ENCODE measurements around the gene HPCAL1.

The HPCAL1 gene

GRCh38 chr2:10436583-10437110, 133.9 kb downstream of the HPCAL1 start:
- H2AFZ ChIP-seq (ENCODE audit: insufficient read depth, low read length, poor library complexity), result no peak overlapping the region
- no peaks in the 10 kb centered on the region for H3K4me1 ChIP-seq (ENCODE audit: control insufficient read depth in 1 of 2, insufficient read depth in 2 of 2, low read length in 2 of 2)
- WGBS (ENCODE audit: extremely low coverage, insufficient coverage, insufficient read length), result no CpG with 5 or more reads among the region's 13 CpGs
- H2BK5ac ChIP-seq (ENCODE audit: low read depth, low read length, poor library complexity), result no peak overlapping the region
- no peak overlapping the region for H4K8ac ChIP-seq (ENCODE audit: low read depth, low read length)
- H3K18ac ChIP-seq (ENCODE audit: low read length), result no peak overlapping the region
- no peak overlapping the region for H3K14ac ChIP-seq (ENCODE audit: low read length)
- H3K9me3 ChIP-seq (ENCODE audit: insufficient read depth, low read depth, low read length), result peaks cover 7% of the 10 kb centered on the region
- no peak overlapping the region for H3K23ac ChIP-seq (ENCODE audit: low read length)
- no peaks in the 10 kb centered on the region for H3K27me3 ChIP-seq (ENCODE audit: insufficient read depth, low read length)
- no peaks in the 10 kb centered on the region for H3K79me1 ChIP-seq (ENCODE audit: low read length)
- no peak overlapping the region for H2AK5ac ChIP-seq (ENCODE audit: low read length)
- H3K4me3 ChIP-seq (ENCODE audit: low read depth, low read length), result no peak overlapping the region
- no peak for DNase-seq
- no peak overlapping the region for H3K4ac ChIP-seq (ENCODE audit: low read depth, low read length)
- no peak overlapping the region for H3K4me2 ChIP-seq (ENCODE audit: low read length)
- no peak overlapping the region for H2BK120ac ChIP-seq (ENCODE audit: insufficient read depth, low read length, poor library complexity)
- H4K12ac ChIP-seq (ENCODE audit: low read depth, low read length), result no peak overlapping the region
- H3K27ac ChIP-seq (ENCODE audit: low read depth, low read length), result no peak overlapping the region
- no peak overlapping the region for H2BK12ac ChIP-seq (ENCODE audit: low read length)
- H3K36me3 ChIP-seq (ENCODE audit: control insufficient read depth in 1 of 2, insufficient read depth in 2 of 2, low read length in 2 of 2), result peaks cover 15 to 23% of the 10 kb centered on the region in 2 experiments
- H3K9ac ChIP-seq (ENCODE audit: low read length), result no peak overlapping the region
- H3K79me2 ChIP-seq (ENCODE audit: control insufficient read depth, insufficient read depth, low read length, poor library complexity), result no peaks in the 10 kb centered on the region
- no peak overlapping the region for H4K91ac ChIP-seq (ENCODE audit: low read depth, low read length)

- Histone ChIP-seq H3K79me1 (ENCODE audit: low read length) (no peaks in the 10 kb centered on the region), H4K12ac (ENCODE audit: low read depth, low read length) (no peak overlapping the region), H2BK5ac (ENCODE audit: low read depth, low read length, poor library complexity) (no peak overlapping the region), H3K9ac (ENCODE audit: low read length) (no peak overlapping the region), H3K14ac (ENCODE audit: low read length) (no peak overlapping the region), H3K79me2 (ENCODE audit: control insufficient read depth, insufficient read depth, low read length, poor library complexity) (no peaks in the 10 kb centered on the region), H3K4ac (ENCODE audit: low read depth, low read length) (no peak overlapping the region), H2BK12ac (ENCODE audit: low read length) (no peak overlapping the region), H3K9me3 (ENCODE audit: insufficient read depth, low read depth, low read length) (peaks cover 7% of the 10 kb centered on the region), H3K27ac (ENCODE audit: low read depth, low read length) (no peak overlapping the region), H3K4me1 (ENCODE audit: control insufficient read depth in 1 of 2, insufficient read depth in 2 of 2, low read length in 2 of 2) (no peaks in the 10 kb centered on the region), H3K36me3 (ENCODE audit: control insufficient read depth in 1 of 2, insufficient read depth in 2 of 2, low read length in 2 of 2) (peaks cover 19 to 28% of the 10 kb centered on the region in 2 experiments), H4K8ac (ENCODE audit: low read depth, low read length) (no peak overlapping the region), H2BK120ac (ENCODE audit: insufficient read depth, low read length, poor library complexity) (no peak overlapping the region), H4K91ac (ENCODE audit: low read depth, low read length) (no peak overlapping the region), H3K23ac (ENCODE audit: low read length) (no peak overlapping the region), H3K18ac (ENCODE audit: low read length) (no peak overlapping the region), H2AK5ac (ENCODE audit: low read length) (no peak overlapping the region), H3K27me3 (ENCODE audit: insufficient read depth, low read length) (no peaks in the 10 kb centered on the region), H2AFZ (ENCODE audit: insufficient read depth, low read length, poor library complexity) (no peak overlapping the region), H3K4me2 (ENCODE audit: low read length) (no peak overlapping the region), H3K4me3 (ENCODE audit: low read depth, low read length) (no peak overlapping the region)
- no CpG with 5 or more reads among the region's 9 CpGs for WGBS (ENCODE audit: extremely low coverage, insufficient coverage, insufficient read length)
- DNase-seq, result no peak
Measured at GRCh38 chr2:10437806-10438205, 135.1 kb downstream of the HPCAL1 start.

- Histone ChIP-seq H3K9ac (ENCODE audit: low read length) (no peak overlapping the region), H2BK5ac (ENCODE audit: low read depth, low read length, poor library complexity) (no peak overlapping the region), H3K4me2 (ENCODE audit: low read length) (no peak overlapping the region), H4K12ac (ENCODE audit: low read depth, low read length) (no peak overlapping the region), H2BK12ac (ENCODE audit: low read length) (no peak overlapping the region), H4K8ac (ENCODE audit: low read depth, low read length) (no peak overlapping the region), H3K14ac (ENCODE audit: low read length) (no peak overlapping the region), H3K27ac (ENCODE audit: low read depth, low read length) (no peak overlapping the region), H2AFZ (ENCODE audit: insufficient read depth, low read length, poor library complexity) (no peak overlapping the region), H4K91ac (ENCODE audit: low read depth, low read length) (no peak overlapping the region), H3K4me1 (ENCODE audit: control insufficient read depth in 1 of 2, insufficient read depth in 2 of 2, low read length in 2 of 2) (no peaks in the 10 kb centered on the region), H3K36me3 (ENCODE audit: control insufficient read depth in 1 of 2, insufficient read depth in 2 of 2, low read length in 2 of 2) (peaks cover 23 to 33% of the 10 kb centered on the region in 2 experiments), H3K4ac (ENCODE audit: low read depth, low read length) (no peak overlapping the region), H3K9me3 (ENCODE audit: insufficient read depth, low read depth, low read length) (peaks cover 2% of the 10 kb centered on the region), H3K79me1 (ENCODE audit: low read length) (no peaks in the 10 kb centered on the region), H3K18ac (ENCODE audit: low read length) (no peak overlapping the region), H3K79me2 (ENCODE audit: control insufficient read depth, insufficient read depth, low read length, poor library complexity) (no peaks in the 10 kb centered on the region), H2BK120ac (ENCODE audit: insufficient read depth, low read length, poor library complexity) (no peak overlapping the region), H3K4me3 (ENCODE audit: low read depth, low read length) (no peak overlapping the region), H3K23ac (ENCODE audit: low read length) (no peak overlapping the region), H2AK5ac (ENCODE audit: low read length) (no peak overlapping the region), H3K27me3 (ENCODE audit: insufficient read depth, low read length) (no peaks in the 10 kb centered on the region)
- WGBS (ENCODE audit: extremely low coverage, insufficient coverage, insufficient read length), result no CpG with 5 or more reads among the region's 14 CpGs
- no peak for DNase-seq
Measured at GRCh38 chr2:10438688-10439087, 136.0 kb downstream of the HPCAL1 start.

- Histone ChIP-seq H3K23ac (ENCODE audit: low read length) (no peak overlapping the region), H3K36me3 (ENCODE audit: control insufficient read depth in 1 of 2, insufficient read depth in 2 of 2, low read length in 2 of 2) (peaks cover 25 to 38% of the 10 kb centered on the region in 2 experiments), H2BK120ac (ENCODE audit: insufficient read depth, low read length, poor library complexity) (no peak overlapping the region), H3K9ac (ENCODE audit: low read length) (no peak overlapping the region), H2BK5ac (ENCODE audit: low read depth, low read length, poor library complexity) (no peak overlapping the region), H2AFZ (ENCODE audit: insufficient read depth, low read length, poor library complexity) (no peak overlapping the region), H3K4ac (ENCODE audit: low read depth, low read length) (no peak overlapping the region), H4K12ac (ENCODE audit: low read depth, low read length) (no peak overlapping the region), H3K27ac (ENCODE audit: low read depth, low read length) (no peak overlapping the region), H3K4me2 (ENCODE audit: low read length) (no peak overlapping the region), H3K18ac (ENCODE audit: low read length) (no peak overlapping the region), H3K14ac (ENCODE audit: low read length) (no peak overlapping the region), H2AK5ac (ENCODE audit: low read length) (no peak overlapping the region), H3K79me1 (ENCODE audit: low read length) (no peaks in the 10 kb centered on the region), H4K91ac (ENCODE audit: low read depth, low read length) (no peak overlapping the region), H3K9me3 (ENCODE audit: insufficient read depth, low read depth, low read length) (peaks cover 2% of the 10 kb centered on the region), H3K4me3 (ENCODE audit: low read depth, low read length) (no peak overlapping the region), H4K8ac (ENCODE audit: low read depth, low read length) (no peak overlapping the region), H3K27me3 (ENCODE audit: insufficient read depth, low read length) (no peaks in the 10 kb centered on the region), H2BK12ac (ENCODE audit: low read length) (no peak overlapping the region), H3K4me1 (ENCODE audit: control insufficient read depth in 1 of 2, insufficient read depth in 2 of 2, low read length in 2 of 2) (no peaks in the 10 kb centered on the region), H3K79me2 (ENCODE audit: control insufficient read depth, insufficient read depth, low read length, poor library complexity) (no peaks in the 10 kb centered on the region)
- no CpG with 5 or more reads among the region's 11 CpGs for WGBS (ENCODE audit: extremely low coverage, insufficient coverage, insufficient read length)
- no peak for DNase-seq
Measured at GRCh38 chr2:10439185-10439879, 136.6 kb downstream of the HPCAL1 start.
